T-cell (primary cell): Measurements from ENCODE around the gene FNBP1L. TPM values are rescaled to one million over a fixed set of nuclear protein-coding genes. Genes with fewer than 3 reads are reported as not detected.

ENCODE experiments used
- ATAC-seq, 4 experiments: fragments of 200-7000 bp in 3 of 4; fragments of 150-1000 bp in 1 of 4; cut with Tn5 transposase; replicated peaks in 1 of 4; 1 replicate in 3 of 4; 2 replicates in 1 of 4; pipeline ENCODE4 v1.10.0; 2021; ENCODE audit warnings: moderate library complexity in 3 of 4, mild to moderate bottlenecking in 2 of 4, moderate number of reproducible peaks in 1 of 4
- CTCF ChIA-PET, 2 donors: fragments of 300-600 bp; sonication (Branson Sonifier 250); formaldehyde crosslinking; loops; one replicate each; lab custom pipeline; 2022; ENCODE audit warnings: antibody characterized with exemption in 2 of 2; lab: Charles Lee
- POLR2A ChIA-PET, 2 donors: fragments of 300-600 bp; sonication (Branson Sonifier 250); formaldehyde crosslinking; loops; one replicate each; lab custom pipeline; 2022; ENCODE audit warnings: antibody characterized with exemption in 2 of 2; lab: Charles Lee
- DNase-seq, 35 experiments: peaks; one replicate each; pipeline versions ENCODE4 v3.0.0 to v3.0.0-alpha.2; 2013 to 2023
- H3K27ac ChIP-seq: one replicate; pipeline ENCODE4 v1.5.1; 2013; ENCODE audit warnings: low read length
- H3K27me3 ChIP-seq, 2 experiments: replicated peaks in 1 of 2; 1 replicate in 1 of 2; 2 replicates in 1 of 2; pipeline versions ENCODE4 v1.6.1 to v1.7.0; 2013; ENCODE audit warnings: low read length in 1 of 2, mixed read lengths in 1 of 2; ENCODE audit not compliant: control insufficient read depth in 2 of 2, insufficient read depth in 2 of 2; ENCODE audit errors: extremely low read depth in 1 of 2
- H3K36me3 ChIP-seq, 2 donors: 1 replicate in 1 of 2; 2 replicates in 1 of 2; pipeline versions ENCODE4 v1.6.1 to v1.7.0; 2013; ENCODE audit warnings: low read length in 1 of 2; ENCODE audit not compliant: control insufficient read depth in 2 of 2, insufficient read depth in 1 of 2; ENCODE audit errors: extremely low read depth in 1 of 2
- H3K4me1 ChIP-seq, 2 experiments: 1 replicate in 1 of 2; 2 replicates in 1 of 2; pipeline versions ENCODE4 v1.6.1 to v1.7.0; 2013; ENCODE audit warnings: low read length in 2 of 2, mixed read lengths in 1 of 2; ENCODE audit not compliant: insufficient read depth in 2 of 2, control insufficient read depth in 1 of 2; ENCODE audit errors: extremely low read depth in 1 of 2
- H3K4me3 ChIP-seq, 2 donors: 1 replicate in 1 of 2; 2 replicates in 1 of 2; pipeline versions ENCODE4 v1.5.1 to v1.7.0; 2013; ENCODE audit warnings: mild to moderate bottlenecking in 2 of 2, low read length in 1 of 2, moderate library complexity in 1 of 2; ENCODE audit not compliant: control insufficient read depth in 1 of 2; ENCODE audit errors: extremely low read depth in 1 of 2
- H3K9me3 ChIP-seq: 2 replicates; pipeline ENCODE4 v1.7.0; 2013
- H3K27ac Mint-ChIP-seq, 2 donors: one replicate each; pipeline ENCODE4 v1.8.0; 2020 to 2021; ENCODE audit warnings: mild to moderate bottlenecking in 2 of 2, mixed read lengths in 2 of 2
- H3K27me3 Mint-ChIP-seq, 2 donors: one replicate each; pipeline ENCODE4 v1.8.0; 2021 to 2022; ENCODE audit warnings: mixed read lengths in 2 of 2
- H3K36me3 Mint-ChIP-seq: one replicate; pipeline ENCODE4 v1.8.0; 2021; ENCODE audit warnings: mixed read lengths
- H3K4me1 Mint-ChIP-seq, 3 donors: one replicate each; pipeline ENCODE4 v1.8.0; 2020 to 2022; ENCODE audit warnings: mixed read lengths in 3 of 3, mild to moderate bottlenecking in 1 of 3
- H3K4me3 Mint-ChIP-seq, 3 donors: one replicate each; pipeline ENCODE4 v1.8.0; 2020 to 2022; ENCODE audit warnings: mild to moderate bottlenecking in 3 of 3, mixed read lengths in 3 of 3, moderate library complexity in 3 of 3
- H3K9me3 Mint-ChIP-seq, 3 donors: one replicate each; pipeline ENCODE4 v1.8.0; 2020 to 2022; ENCODE audit warnings: mixed read lengths in 3 of 3
- WGBS: methylation state at CpG from one replicate; pipeline ENCODE4 v1.1.5; 2013; ENCODE audit warnings: missing lambda C conversion rate; ENCODE audit not compliant: insufficient coverage; 5-methylcytosine and 5-hydroxymethylcytosine counted together
- total RNA-seq, 35 experiments: library from RNA in 6 of 35; stranded (reverse) in 6 of 35; fragments of 120-200 nt in 1 of 35; gene quantifications; one replicate each; pipeline versions ENCODE4 v1.2.1 to v1.2.4 and lab custom pipeline; 2013 to 2026

The FNBP1L gene
- total RNA-seq, 5 donors from 2014 or later (not counting 1 experiment from before 2014, with no cell fraction given) = 1.2 to 3.2 (median 1.6) TPM

DNA sequence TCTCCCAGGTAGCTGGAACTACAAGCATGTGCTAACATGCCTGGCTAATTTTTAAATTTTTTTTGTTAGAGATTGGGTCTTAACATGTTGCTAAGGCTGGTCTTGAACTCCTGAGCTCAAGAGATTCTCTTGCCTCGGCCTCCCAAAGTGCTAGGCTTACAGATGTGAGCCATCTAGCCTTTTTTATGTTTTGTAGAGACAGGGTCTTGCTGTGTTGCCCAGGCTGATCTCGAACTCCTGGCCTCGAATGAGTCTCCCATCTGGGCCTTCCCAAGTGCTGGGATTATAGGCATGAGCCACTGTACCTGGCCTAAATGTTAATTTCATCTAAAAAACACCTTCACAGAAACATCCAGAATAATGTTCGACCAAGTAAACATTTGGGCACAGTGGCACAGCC lies 48.6 kb downstream of the FNBP1L start:
- no peaks in the 10 kb centered on the region for H3K4me1 Mint-ChIP-seq
- ATAC-seq = no peak
- DNase-seq = no peak
- no peaks in the 10 kb centered on the region for H3K9me3 Mint-ChIP-seq
- 76% methylated on average over 4 of the region's 4 CpGs for WGBS
- Histone ChIP-seq H3K9me3 (no peaks in the 10 kb centered on the region), H3K27ac (no peak overlapping the region), H3K36me3 (no peaks in the 10 kb centered on the region), H3K4me1 (no peaks in the 10 kb centered on the region), H3K27me3 (peaks cover 0 to 3% of the 10 kb centered on the region in 2 experiments), H3K4me3 (no peak overlapping the region)
- ChIA-PET POLR2A (no interaction called here), CTCF (no interaction called here)
- no peak overlapping the region for H3K27ac Mint-ChIP-seq
- H3K36me3 Mint-ChIP-seq = no peaks in the 10 kb centered on the region
- H3K4me3 Mint-ChIP-seq = no peak overlapping the region
- peaks cover 0 to 6% of the 10 kb centered on the region in 2 donors for H3K27me3 Mint-ChIP-seq

DNA sequence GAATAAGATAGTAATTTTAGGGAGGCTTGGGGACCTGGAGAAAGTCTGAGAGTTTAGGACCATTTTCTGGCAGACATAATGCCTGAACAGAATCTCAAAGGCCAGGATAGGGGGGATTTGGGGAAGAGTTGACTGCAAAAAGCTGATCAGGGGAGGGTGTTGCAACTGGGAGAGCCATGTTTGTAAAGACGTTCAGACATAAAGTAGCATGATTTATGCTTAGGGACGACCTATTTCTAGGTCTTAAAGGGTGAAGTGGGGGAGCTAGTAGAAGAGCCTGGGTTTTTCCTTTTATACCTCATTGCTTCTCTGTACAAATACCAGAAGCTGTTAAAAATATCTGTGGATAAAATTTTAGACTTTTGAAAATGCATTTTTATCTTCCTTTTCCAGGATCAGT lies 51.2 kb downstream of the FNBP1L start:
- H3K4me3 Mint-ChIP-seq = no peak overlapping the region
- no peaks in the 10 kb centered on the region for H3K36me3 Mint-ChIP-seq
- no peaks in the 10 kb centered on the region for H3K4me1 Mint-ChIP-seq
- Histone ChIP-seq H3K36me3 (no peaks in the 10 kb centered on the region), H3K27me3 (no peaks in the 10 kb centered on the region), H3K4me1 (no peaks in the 10 kb centered on the region), H3K4me3 (no peak overlapping the region), H3K9me3 (no peaks in the 10 kb centered on the region), H3K27ac (no peak overlapping the region)
- DNase-seq (no peak), ATAC-seq (no peak)
- peaks cover 0 to 4% of the 10 kb centered on the region in 2 donors for H3K27me3 Mint-ChIP-seq
- no peaks in the 10 kb centered on the region for H3K9me3 Mint-ChIP-seq
- CTCF ChIA-PET = no interaction called here
- POLR2A ChIA-PET = interaction anchor here in 1 of 2 donors (0.6 kb wide), 1 partner anchor 33 kb away, joined by 4 read pairs; no protein-coding TSS in a partner anchor
- no peak overlapping the region for H3K27ac Mint-ChIP-seq
- WGBS = 100% methylated on average over 1 of the region's 2 CpGs

DNA sequence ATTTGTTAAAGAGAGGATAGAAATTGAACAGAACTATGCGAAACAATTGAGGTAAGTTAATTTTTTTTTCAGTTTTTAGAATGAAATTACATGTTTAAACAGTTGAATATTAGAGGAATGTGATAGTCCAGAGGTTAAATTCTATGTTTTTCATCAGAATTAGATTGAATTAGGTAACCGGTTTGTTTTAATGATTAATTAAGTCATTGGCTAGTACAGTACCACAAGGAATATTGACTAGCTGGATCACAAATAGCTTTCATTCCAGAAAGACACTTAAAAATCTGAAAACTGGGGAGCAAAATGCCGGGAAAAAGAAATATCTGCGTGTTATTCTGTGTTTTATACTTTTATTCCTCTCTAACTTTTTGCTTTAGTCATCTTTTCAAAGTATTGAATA lies 51.6 kb downstream of the FNBP1L start:
- H3K27ac ChIP-seq = no peak overlapping the region
- POLR2A ChIA-PET = interaction anchor here in 1 of 2 donors (0.6 kb wide), 1 partner anchor 33 kb away, joined by 4 read pairs; no protein-coding TSS in a partner anchor
- Mint-ChIP-seq H3K9me3 (no peaks in the 10 kb centered on the region), H3K27me3 (peaks cover 0 to 4% of the 10 kb centered on the region in 2 donors), H3K27ac (no peak overlapping the region), H3K36me3 (no peaks in the 10 kb centered on the region), H3K4me1 (peaks cover 3 to 5% (median 3%) of the 10 kb centered on the region in 3 donors), H3K4me3 (no peak overlapping the region)
- ATAC-seq = no peak
- no peaks in the 10 kb centered on the region for H3K36me3 ChIP-seq
- no peak overlapping the region for H3K4me3 ChIP-seq
- no peaks in the 10 kb centered on the region for H3K9me3 ChIP-seq
- no peaks in the 10 kb centered on the region for H3K27me3 ChIP-seq
- no CpG with 5 or more reads among the region's 4 CpGs for WGBS
- CTCF ChIA-PET = interaction anchor here in 1 of 2 donors (0.6 kb wide), 1 partner anchor 63 kb away, joined by 3 read pairs; no protein-coding TSS in a partner anchor
- no peak for DNase-seq
- no peaks in the 10 kb centered on the region for H3K4me1 ChIP-seq

DNA sequence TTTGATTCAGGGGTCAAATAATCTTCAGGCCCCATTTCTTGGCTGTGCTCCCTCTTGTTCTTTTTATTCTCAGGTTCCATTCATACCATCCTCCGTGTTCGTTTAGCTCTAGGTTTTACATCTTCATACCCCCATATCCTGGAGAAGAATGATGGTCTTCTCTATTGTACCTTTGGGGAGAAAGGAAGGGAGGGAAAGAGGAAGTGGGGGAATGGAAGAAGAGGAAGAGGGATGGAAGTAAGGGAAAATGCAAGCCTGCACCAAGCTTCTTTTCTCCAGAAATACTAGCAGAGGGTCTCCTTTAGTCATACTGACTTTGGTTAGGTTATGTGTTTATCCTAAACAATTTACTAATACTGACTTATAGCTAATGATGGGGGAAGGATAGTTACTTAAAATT lies 52.4 kb downstream of the FNBP1L start:
- no peaks in the 10 kb centered on the region for H3K4me1 ChIP-seq
- H3K9me3 ChIP-seq = no peaks in the 10 kb centered on the region
- no peaks in the 10 kb centered on the region for H3K27me3 ChIP-seq
- Mint-ChIP-seq H3K27ac (no peak overlapping the region), H3K4me1 (peaks cover 3 to 8% (median 4%) of the 10 kb centered on the region in 3 donors), H3K36me3 (no peaks in the 10 kb centered on the region), H3K9me3 (no peaks in the 10 kb centered on the region), H3K4me3 (no peak overlapping the region), H3K27me3 (peaks cover 0 to 4% of the 10 kb centered on the region in 2 donors)
- ChIA-PET POLR2A (interaction anchor here in 1 of 2 donors (0.7 kb wide), 1 partner anchor 1573 kb away, joined by 3 read pairs; the partner anchor contains the start of gene ALG14), CTCF (interaction anchor here in 1 of 2 donors (0.6 kb wide), 1 partner anchor 64 kb away, joined by 3 read pairs; no protein-coding TSS in a partner anchor)
- ATAC-seq (no peak), DNase-seq (no peak)
- no peak overlapping the region for H3K27ac ChIP-seq
- no CpG with 5 or more reads among the region's 2 CpGs for WGBS
- H3K36me3 ChIP-seq = no peaks in the 10 kb centered on the region
- no peak overlapping the region for H3K4me3 ChIP-seq

DNA sequence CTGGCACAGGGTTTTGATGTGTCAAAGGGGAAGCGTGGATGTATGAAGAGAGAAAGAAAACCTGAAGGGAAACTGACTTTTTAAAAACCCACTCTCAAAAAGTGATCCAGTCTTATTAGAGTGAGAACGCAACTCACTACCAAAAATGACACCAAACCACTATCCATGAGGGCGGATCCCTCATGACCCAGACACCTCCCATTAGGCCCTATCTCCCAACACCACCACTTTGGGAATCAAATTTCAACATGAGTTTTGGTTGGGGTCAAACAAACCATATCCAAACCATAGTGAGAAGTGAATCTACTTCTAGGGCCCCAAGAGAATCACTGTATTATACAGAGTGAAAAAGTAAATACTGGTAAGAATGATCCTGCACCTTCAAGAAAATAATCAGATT lies 53.5 kb downstream of the FNBP1L start:
- peaks cover 3 to 8% (median 4%) of the 10 kb centered on the region in 3 donors for H3K4me1 Mint-ChIP-seq
- no CpG with 5 or more reads among the region's 3 CpGs for WGBS
- no peaks in the 10 kb centered on the region for H3K9me3 Mint-ChIP-seq
- H3K27me3 Mint-ChIP-seq = peaks cover 0 to 4% of the 10 kb centered on the region in 2 donors
- ChIA-PET CTCF (no interaction called here), POLR2A (no interaction called here)
- no peak overlapping the region for H3K27ac Mint-ChIP-seq
- Histone ChIP-seq H3K27me3 (no peaks in the 10 kb centered on the region), H3K4me1 (no peaks in the 10 kb centered on the region), H3K27ac (no peak overlapping the region), H3K36me3 (no peaks in the 10 kb centered on the region), H3K4me3 (no peak overlapping the region), H3K9me3 (no peaks in the 10 kb centered on the region)
- DNase-seq (no peak), ATAC-seq (no peak)
- no peak overlapping the region for H3K4me3 Mint-ChIP-seq
- H3K36me3 Mint-ChIP-seq = no peaks in the 10 kb centered on the region

DNA sequence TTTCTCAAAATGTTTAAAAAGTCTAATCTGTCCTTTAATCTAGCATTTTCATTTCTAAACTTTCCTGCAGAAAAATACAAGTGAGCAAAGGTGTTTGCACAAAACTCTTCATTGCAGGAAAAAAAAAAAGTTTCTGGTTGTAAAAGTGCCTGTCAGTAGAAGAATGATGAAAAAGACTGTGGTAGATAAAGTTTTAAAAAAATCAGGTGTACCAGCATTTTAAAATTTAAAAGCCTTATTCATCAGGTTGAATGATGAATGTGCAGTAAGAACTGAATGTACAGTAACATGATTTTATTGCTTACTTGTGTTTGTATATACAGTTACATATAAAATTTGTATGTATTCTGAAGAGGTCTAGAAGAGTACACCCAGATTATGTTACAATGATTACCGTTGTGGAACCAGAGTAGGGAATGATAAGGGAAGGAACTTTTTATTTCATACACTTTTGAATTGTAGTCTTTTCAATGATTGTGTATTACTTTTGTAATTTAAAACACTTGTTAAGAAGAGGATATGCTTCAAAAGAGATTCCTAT lies 54.0 kb downstream of the FNBP1L start:
- H3K36me3 Mint-ChIP-seq = no peaks in the 10 kb centered on the region
- H3K27me3 Mint-ChIP-seq = peaks cover 0 to 4% of the 10 kb centered on the region in 2 donors
- H3K27ac Mint-ChIP-seq = no peak overlapping the region
- H3K4me3 Mint-ChIP-seq = no peak overlapping the region
- no peaks in the 10 kb centered on the region for H3K9me3 Mint-ChIP-seq
- Histone ChIP-seq H3K27me3 (no peaks in the 10 kb centered on the region), H3K4me1 (no peaks in the 10 kb centered on the region), H3K9me3 (no peaks in the 10 kb centered on the region), H3K4me3 (no peak overlapping the region), H3K36me3 (no peaks in the 10 kb centered on the region), H3K27ac (no peak overlapping the region)
- no CpG with 5 or more reads among the region's 1 CpG for WGBS
- ChIA-PET CTCF (no interaction called here), POLR2A (no interaction called here)
- ATAC-seq = no peak
- H3K4me1 Mint-ChIP-seq = peaks cover 3 to 8% (median 4%) of the 10 kb centered on the region in 3 donors
- no peak for DNase-seq
